ENCODE measurements around the gene SV2A. TPM values are rescaled to one million over a fixed set of nuclear protein-coding genes. Genes with fewer than 3 reads are reported as not detected.
A peak's percentile ranks its signal among the peaks of the same experiment; 100 is the strongest.

Gene SV2A
- total RNA-seq, 1 experiment from 2014 or later, result 47.1 TPM

DNA sequence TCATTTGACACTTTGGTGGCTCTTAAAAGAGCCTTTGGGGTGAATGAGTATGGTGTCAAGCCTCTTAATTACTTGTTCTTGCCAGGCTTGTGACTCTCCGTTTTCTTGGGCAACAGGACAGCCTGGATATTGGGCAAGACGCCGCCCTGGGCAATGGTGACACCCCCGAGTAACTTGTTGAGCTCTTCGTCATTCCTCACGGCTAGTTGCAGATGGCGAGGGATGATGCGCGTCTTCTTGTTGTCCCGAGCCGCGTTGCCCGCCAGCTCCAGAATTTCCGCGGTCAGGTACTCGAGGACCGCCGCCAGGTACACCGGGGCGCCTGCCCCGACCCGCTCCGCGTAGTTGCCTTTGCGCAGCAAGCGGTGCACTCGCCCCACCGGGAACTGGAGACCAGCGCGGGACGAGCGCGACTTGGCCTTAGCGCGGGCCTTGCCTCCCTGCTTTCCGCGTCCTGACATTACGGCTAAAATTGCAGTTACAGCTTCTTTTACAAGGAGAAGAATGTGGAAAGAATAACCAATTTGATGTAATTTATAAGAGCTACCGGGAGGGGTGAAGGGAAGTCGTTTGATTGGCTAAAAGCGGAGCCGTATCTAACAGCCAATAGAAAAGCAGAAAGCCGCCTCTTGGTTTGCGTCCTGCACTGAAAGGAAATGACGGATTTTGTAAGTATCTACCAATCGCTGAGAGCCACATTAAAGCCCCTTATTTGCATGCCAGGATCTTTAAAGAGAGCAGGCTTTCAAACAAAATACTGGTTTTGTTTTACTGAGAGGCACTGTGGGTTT lies 30.0 kb downstream of the SV2A start (continued):
- TF ChIP-seq, protein P1, sequence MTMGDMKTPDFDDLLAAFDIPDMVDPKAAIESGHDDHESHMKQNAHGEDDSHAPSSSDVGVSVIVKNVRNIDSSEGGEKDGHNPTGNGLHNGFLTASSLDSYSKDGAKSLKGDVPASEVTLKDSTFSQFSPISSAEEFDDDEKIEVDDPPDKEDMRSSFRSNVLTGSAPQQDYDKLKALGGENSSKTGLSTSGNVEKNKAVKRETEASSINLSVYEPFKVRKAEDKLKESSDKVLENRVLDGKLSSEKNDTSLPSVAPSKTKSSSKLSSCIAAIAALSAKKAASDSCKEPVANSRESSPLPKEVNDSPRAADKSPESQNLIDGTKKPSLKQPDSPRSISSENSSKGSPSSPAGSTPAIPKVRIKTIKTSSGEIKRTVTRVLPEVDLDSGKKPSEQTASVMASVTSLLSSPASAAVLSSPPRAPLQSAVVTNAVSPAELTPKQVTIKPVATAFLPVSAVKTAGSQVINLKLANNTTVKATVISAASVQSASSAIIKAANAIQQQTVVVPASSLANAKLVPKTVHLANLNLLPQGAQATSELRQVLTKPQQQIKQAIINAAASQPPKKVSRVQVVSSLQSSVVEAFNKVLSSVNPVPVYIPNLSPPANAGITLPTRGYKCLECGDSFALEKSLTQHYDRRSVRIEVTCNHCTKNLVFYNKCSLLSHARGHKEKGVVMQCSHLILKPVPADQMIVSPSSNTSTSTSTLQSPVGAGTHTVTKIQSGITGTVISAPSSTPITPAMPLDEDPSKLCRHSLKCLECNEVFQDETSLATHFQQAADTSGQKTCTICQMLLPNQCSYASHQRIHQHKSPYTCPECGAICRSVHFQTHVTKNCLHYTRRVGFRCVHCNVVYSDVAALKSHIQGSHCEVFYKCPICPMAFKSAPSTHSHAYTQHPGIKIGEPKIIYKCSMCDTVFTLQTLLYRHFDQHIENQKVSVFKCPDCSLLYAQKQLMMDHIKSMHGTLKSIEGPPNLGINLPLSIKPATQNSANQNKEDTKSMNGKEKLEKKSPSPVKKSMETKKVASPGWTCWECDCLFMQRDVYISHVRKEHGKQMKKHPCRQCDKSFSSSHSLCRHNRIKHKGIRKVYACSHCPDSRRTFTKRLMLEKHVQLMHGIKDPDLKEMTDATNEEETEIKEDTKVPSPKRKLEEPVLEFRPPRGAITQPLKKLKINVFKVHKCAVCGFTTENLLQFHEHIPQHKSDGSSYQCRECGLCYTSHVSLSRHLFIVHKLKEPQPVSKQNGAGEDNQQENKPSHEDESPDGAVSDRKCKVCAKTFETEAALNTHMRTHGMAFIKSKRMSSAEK (CRISPR knock-in tag; IDR thresholded peaks at IDR 0.05; ENCODE audit: borderline replicate concordance), result peak; percentile 83; the same call in 1 of the 2 replicates
- TF ChIP-seq ATF1 (CRISPR knock-in tag; IDR thresholded peaks at IDR 0.05), result no peak; the same call in 1 of the 2 replicates
- TF ChIP-seq SOX15 (CRISPR knock-in tag; IDR thresholded peaks at IDR 0.05), result no peak
- TF ChIP-seq, protein P2, sequence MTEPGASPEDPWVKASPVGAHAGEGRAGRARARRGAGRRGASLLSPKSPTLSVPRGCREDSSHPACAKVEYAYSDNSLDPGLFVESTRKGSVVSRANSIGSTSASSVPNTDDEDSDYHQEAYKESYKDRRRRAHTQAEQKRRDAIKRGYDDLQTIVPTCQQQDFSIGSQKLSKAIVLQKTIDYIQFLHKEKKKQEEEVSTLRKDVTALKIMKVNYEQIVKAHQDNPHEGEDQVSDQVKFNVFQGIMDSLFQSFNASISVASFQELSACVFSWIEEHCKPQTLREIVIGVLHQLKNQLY (CRISPR knock-in tag; IDR thresholded peaks at IDR 0.05), result 0 out of 2 replicates have a peak, but pooled peaks have one; percentile 78
- TF ChIP-seq, protein P3, sequence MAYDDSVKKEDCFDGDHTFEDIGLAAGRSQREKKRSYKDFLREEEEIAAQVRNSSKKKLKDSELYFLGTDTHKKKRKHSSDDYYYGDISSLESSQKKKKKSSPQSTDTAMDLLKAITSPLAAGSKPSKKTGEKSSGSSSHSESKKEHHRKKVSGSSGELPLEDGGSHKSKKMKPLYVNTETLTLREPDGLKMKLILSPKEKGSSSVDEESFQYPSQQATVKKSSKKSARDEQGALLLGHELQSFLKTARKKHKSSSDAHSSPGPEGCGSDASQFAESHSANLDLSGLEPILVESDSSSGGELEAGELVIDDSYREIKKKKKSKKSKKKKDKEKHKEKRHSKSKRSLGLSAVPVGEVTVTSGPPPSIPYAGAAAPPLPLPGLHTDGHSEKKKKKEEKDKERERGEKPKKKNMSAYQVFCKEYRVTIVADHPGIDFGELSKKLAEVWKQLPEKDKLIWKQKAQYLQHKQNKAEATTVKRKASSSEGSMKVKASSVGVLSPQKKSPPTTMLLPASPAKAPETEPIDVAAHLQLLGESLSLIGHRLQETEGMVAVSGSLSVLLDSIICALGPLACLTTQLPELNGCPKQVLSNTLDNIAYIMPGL (CRISPR knock-in tag; IDR thresholded peaks at IDR 0.05), result peak; percentile 83
- TF ChIP-seq CREB1 (CRISPR knock-in tag; IDR thresholded peaks at IDR 0.05), result no peak
- TF ChIP-seq IRF2 (CRISPR knock-in tag; IDR thresholded peaks at IDR 0.05; ENCODE audit: borderline replicate concordance, low read depth), result no peak
- no peak for TF ChIP-seq HMGA2 (CRISPR knock-in tag; IDR thresholded peaks at IDR 0.05)
- TF ChIP-seq, protein P4, sequence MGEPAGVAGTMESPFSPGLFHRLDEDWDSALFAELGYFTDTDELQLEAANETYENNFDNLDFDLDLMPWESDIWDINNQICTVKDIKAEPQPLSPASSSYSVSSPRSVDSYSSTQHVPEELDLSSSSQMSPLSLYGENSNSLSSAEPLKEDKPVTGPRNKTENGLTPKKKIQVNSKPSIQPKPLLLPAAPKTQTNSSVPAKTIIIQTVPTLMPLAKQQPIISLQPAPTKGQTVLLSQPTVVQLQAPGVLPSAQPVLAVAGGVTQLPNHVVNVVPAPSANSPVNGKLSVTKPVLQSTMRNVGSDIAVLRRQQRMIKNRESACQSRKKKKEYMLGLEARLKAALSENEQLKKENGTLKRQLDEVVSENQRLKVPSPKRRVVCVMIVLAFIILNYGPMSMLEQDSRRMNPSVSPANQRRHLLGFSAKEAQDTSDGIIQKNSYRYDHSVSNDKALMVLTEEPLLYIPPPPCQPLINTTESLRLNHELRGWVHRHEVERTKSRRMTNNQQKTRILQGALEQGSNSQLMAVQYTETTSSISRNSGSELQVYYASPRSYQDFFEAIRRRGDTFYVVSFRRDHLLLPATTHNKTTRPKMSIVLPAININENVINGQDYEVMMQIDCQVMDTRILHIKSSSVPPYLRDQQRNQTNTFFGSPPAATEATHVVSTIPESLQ (CRISPR knock-in tag; IDR thresholded peaks at IDR 0.05), result no peak
- TF ChIP-seq, protein P5, sequence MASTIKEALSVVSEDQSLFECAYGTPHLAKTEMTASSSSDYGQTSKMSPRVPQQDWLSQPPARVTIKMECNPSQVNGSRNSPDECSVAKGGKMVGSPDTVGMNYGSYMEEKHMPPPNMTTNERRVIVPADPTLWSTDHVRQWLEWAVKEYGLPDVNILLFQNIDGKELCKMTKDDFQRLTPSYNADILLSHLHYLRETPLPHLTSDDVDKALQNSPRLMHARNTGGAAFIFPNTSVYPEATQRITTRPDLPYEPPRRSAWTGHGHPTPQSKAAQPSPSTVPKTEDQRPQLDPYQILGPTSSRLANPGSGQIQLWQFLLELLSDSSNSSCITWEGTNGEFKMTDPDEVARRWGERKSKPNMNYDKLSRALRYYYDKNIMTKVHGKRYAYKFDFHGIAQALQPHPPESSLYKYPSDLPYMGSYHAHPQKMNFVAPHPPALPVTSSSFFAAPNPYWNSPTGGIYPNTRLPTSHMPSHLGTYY (CRISPR knock-in tag; IDR thresholded peaks at IDR 0.05), result peak; percentile 82
- TF ChIP-seq, protein P6, sequence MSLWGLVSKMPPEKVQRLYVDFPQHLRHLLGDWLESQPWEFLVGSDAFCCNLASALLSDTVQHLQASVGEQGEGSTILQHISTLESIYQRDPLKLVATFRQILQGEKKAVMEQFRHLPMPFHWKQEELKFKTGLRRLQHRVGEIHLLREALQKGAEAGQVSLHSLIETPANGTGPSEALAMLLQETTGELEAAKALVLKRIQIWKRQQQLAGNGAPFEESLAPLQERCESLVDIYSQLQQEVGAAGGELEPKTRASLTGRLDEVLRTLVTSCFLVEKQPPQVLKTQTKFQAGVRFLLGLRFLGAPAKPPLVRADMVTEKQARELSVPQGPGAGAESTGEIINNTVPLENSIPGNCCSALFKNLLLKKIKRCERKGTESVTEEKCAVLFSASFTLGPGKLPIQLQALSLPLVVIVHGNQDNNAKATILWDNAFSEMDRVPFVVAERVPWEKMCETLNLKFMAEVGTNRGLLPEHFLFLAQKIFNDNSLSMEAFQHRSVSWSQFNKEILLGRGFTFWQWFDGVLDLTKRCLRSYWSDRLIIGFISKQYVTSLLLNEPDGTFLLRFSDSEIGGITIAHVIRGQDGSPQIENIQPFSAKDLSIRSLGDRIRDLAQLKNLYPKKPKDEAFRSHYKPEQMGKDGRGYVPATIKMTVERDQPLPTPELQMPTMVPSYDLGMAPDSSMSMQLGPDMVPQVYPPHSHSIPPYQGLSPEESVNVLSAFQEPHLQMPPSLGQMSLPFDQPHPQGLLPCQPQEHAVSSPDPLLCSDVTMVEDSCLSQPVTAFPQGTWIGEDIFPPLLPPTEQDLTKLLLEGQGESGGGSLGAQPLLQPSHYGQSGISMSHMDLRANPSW (CRISPR knock-in tag; conservative IDR thresholded peaks at IDR 0.05; ENCODE audit: low read depth), result no peak
- TF ChIP-seq ELF4 (CRISPR knock-in tag; IDR thresholded peaks at IDR 0.05; ENCODE audit: low read depth), result 0 out of 2 replicates have a peak, but pooled peaks have one; percentile 19
- TF ChIP-seq, protein P7, sequence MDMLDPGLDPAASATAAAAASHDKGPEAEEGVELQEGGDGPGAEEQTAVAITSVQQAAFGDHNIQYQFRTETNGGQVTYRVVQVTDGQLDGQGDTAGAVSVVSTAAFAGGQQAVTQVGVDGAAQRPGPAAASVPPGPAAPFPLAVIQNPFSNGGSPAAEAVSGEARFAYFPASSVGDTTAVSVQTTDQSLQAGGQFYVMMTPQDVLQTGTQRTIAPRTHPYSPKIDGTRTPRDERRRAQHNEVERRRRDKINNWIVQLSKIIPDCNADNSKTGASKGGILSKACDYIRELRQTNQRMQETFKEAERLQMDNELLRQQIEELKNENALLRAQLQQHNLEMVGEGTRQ (CRISPR knock-in tag; IDR thresholded peaks at IDR 0.05), result no peak
- TF ChIP-seq FOXK1 (CRISPR knock-in tag; IDR thresholded peaks at IDR 0.05), result peak; percentile 62; the same call in 1 of the 2 replicates
- TF ChIP-seq, protein P8, sequence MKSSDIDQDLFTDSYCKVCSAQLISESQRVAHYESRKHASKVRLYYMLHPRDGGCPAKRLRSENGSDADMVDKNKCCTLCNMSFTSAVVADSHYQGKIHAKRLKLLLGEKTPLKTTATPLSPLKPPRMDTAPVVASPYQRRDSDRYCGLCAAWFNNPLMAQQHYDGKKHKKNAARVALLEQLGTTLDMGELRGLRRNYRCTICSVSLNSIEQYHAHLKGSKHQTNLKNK (CRISPR knock-in tag; IDR thresholded peaks at IDR 0.05), result no peak
- TF ChIP-seq, protein P9, sequence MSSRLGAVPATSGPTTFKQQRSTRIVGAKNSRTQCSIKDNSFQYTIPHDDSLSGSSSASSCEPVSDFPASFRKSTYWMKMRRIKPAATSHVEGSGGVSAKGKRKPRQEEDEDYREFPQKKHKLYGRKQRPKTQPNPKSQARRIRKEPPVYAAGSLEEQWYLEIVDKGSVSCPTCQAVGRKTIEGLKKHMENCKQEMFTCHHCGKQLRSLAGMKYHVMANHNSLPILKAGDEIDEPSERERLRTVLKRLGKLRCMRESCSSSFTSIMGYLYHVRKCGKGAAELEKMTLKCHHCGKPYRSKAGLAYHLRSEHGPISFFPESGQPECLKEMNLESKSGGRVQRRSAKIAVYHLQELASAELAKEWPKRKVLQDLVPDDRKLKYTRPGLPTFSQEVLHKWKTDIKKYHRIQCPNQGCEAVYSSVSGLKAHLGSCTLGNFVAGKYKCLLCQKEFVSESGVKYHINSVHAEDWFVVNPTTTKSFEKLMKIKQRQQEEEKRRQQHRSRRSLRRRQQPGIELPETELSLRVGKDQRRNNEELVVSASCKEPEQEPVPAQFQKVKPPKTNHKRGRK (CRISPR knock-in tag; IDR thresholded peaks at IDR 0.05; ENCODE audit: borderline replicate concordance), result no peak
